HL-60 (cell line): ENCODE data around the gene CFAP100.

Source experiments
- GABPA ChIP-seq: IDR thresholded peaks from 2 replicates; pipeline ENCODE4 v1.6.1; 2012; ENCODE audit warnings: low read depth
- POLR2AphosphoS5 ChIP-seq: IDR thresholded peaks from 2 replicates; pipeline ENCODE4 v1.6.1; 2012; ENCODE audit warnings: low read depth
- REST ChIP-seq: IDR thresholded peaks from 2 replicates; pipeline ENCODE4 v1.6.1; 2012; ENCODE audit warnings: low read depth; ENCODE audit not compliant: insufficient replicate concordance
- TF ChIP-seq, protein P1 (sequence below): IDR thresholded peaks from one replicate; pipeline ENCODE4 v1.5.1; 2011; ENCODE audit warnings: low read length, control low read depth, inconsistent platforms; ENCODE audit not compliant: insufficient read depth

GRCh38 chr3:126413693-126414080 is 19.0 kb downstream of the CFAP100 start:
- TF ChIP-seq, protein P1, sequence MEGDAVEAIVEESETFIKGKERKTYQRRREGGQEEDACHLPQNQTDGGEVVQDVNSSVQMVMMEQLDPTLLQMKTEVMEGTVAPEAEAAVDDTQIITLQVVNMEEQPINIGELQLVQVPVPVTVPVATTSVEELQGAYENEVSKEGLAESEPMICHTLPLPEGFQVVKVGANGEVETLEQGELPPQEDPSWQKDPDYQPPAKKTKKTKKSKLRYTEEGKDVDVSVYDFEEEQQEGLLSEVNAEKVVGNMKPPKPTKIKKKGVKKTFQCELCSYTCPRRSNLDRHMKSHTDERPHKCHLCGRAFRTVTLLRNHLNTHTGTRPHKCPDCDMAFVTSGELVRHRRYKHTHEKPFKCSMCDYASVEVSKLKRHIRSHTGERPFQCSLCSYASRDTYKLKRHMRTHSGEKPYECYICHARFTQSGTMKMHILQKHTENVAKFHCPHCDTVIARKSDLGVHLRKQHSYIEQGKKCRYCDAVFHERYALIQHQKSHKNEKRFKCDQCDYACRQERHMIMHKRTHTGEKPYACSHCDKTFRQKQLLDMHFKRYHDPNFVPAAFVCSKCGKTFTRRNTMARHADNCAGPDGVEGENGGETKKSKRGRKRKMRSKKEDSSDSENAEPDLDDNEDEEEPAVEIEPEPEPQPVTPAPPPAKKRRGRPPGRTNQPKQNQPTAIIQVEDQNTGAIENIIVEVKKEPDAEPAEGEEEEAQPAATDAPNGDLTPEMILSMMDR = no peak
- TF ChIP-seq POLR2AphosphoS5 = no peak
- TF ChIP-seq REST = no peak
- no peak for TF ChIP-seq GABPA
